ENCODE data around the gene SECISBP2L.

GRCh38 chr15:49042165-49042564, 4.1 kb downstream of the SECISBP2L start:
- TF ChIP-seq CTCF (IDR thresholded peaks at IDR 0.05; ENCODE audit: insufficient read depth, low read length, poor library complexity, severe bottlenecking), result no peak
- TF ChIP-seq EZH2phosphoT487 (conservative IDR thresholded peaks at IDR 0.05; ENCODE audit: low read length), result no peak
